H9 (cell line): ENCODE data around the gene FAM240A. TPM values are rescaled to one million over a fixed set of nuclear protein-coding genes. Genes with fewer than 3 reads are reported as not detected.

ENCODE experiments used
- DNase-seq: peaks from one replicate; pipeline ENCODE4 v3.0.0-alpha.2; 2017
- H2AFZ ChIP-seq: one replicate; pipeline ENCODE4 v1.6.1; 2013; ENCODE audit warnings: mild to moderate bottlenecking, low read length, control low read depth, moderate library complexity
- H2AK5ac ChIP-seq: 2 replicates; pipeline ENCODE4 v1.6.1; 2013; ENCODE audit warnings: low read length, control low read depth, mixed read lengths; ENCODE audit not compliant: insufficient read length
- H2BK120ac ChIP-seq: one replicate; pipeline ENCODE4 v1.6.1; 2013; ENCODE audit warnings: low read depth, mild to moderate bottlenecking, low read length, control low read depth, inconsistent platforms; ENCODE audit not compliant: poor library complexity, severe bottlenecking
- H2BK12ac ChIP-seq: 2 replicates; pipeline ENCODE4 v1.6.1; 2013; ENCODE audit warnings: low read length, control low read depth, mixed read lengths, low read depth; ENCODE audit not compliant: insufficient read length
- H2BK15ac ChIP-seq: 2 replicates; pipeline ENCODE4 v1.6.1; 2013; ENCODE audit warnings: low read depth, low read length, control low read depth
- H2BK20ac ChIP-seq: one replicate; pipeline ENCODE4 v1.6.1; 2013; ENCODE audit warnings: low read depth, mild to moderate bottlenecking, low read length, control low read depth, inconsistent platforms; ENCODE audit not compliant: poor library complexity, severe bottlenecking
- H2BK5ac ChIP-seq: 2 replicates; pipeline ENCODE4 v1.6.1; 2013; ENCODE audit warnings: low read length, control low read depth, mixed read lengths; ENCODE audit not compliant: insufficient read length
- H3K14ac ChIP-seq: 2 replicates; pipeline ENCODE4 v1.6.1; 2013; ENCODE audit warnings: low read length, control low read depth; ENCODE audit not compliant: insufficient read depth
- H3K18ac ChIP-seq: 2 replicates; pipeline ENCODE4 v1.6.1; 2013; ENCODE audit warnings: low read depth, mild to moderate bottlenecking, mixed read lengths, low read length, control low read depth; ENCODE audit not compliant: insufficient read length
- H3K23ac ChIP-seq: 2 replicates; pipeline ENCODE4 v1.6.1; 2013; ENCODE audit warnings: low read length, control low read depth, mixed read lengths, low read depth; ENCODE audit not compliant: insufficient read length
- H3K23me2 ChIP-seq: 2 replicates; pipeline ENCODE4 v1.6.1; 2013; ENCODE audit warnings: low read depth, mild to moderate bottlenecking, mixed read lengths, low read length, control low read depth; ENCODE audit not compliant: insufficient read length, poor library complexity, severe bottlenecking
- H3K27ac ChIP-seq: 2 replicates; pipeline ENCODE4 v1.5.1; 2013; ENCODE audit warnings: low read length, control low read depth, mixed read lengths, low read depth; ENCODE audit not compliant: insufficient read length
- H3K27me3 ChIP-seq: 2 replicates; pipeline ENCODE4 v1.6.1; 2013; ENCODE audit warnings: low read length, control low read depth, inconsistent platforms; ENCODE audit not compliant: insufficient read depth
- H3K4ac ChIP-seq: 2 replicates; pipeline ENCODE4 v1.6.1; 2013; ENCODE audit warnings: low read depth, mild to moderate bottlenecking, control low read depth, inconsistent platforms, low read length, moderate library complexity
- H3K4me1 ChIP-seq: 2 replicates; pipeline ENCODE4 v1.6.1; 2013; ENCODE audit warnings: low read length, control low read depth, inconsistent platforms; ENCODE audit not compliant: insufficient read depth
- H3K4me2 ChIP-seq: 2 replicates; pipeline ENCODE4 v1.6.1; 2013; ENCODE audit warnings: low read length, control low read depth, mixed read lengths; ENCODE audit not compliant: insufficient read length, insufficient read depth
- H3K56ac ChIP-seq: 2 replicates; pipeline ENCODE4 v1.6.1; 2013; ENCODE audit warnings: low read depth, mild to moderate bottlenecking, mixed read lengths, low read length, control low read depth; ENCODE audit not compliant: insufficient read length
- H3K79me1 ChIP-seq: 2 replicates; pipeline ENCODE4 v1.6.1; 2013; ENCODE audit warnings: low read depth, mild to moderate bottlenecking, moderate library complexity, low read length, control low read depth, inconsistent platforms; ENCODE audit not compliant: insufficient read depth, poor library complexity, severe bottlenecking
- H3K79me2 ChIP-seq: 2 replicates; pipeline ENCODE4 v1.6.1; 2013; ENCODE audit warnings: low read length, control low read depth, inconsistent platforms; ENCODE audit not compliant: insufficient read depth
- H3K9ac ChIP-seq: 2 replicates; pipeline ENCODE4 v1.6.1; 2013; ENCODE audit warnings: low read length, control low read depth, mixed read lengths; ENCODE audit not compliant: insufficient read length; ENCODE audit errors: extremely low read depth
- H3K9me3 ChIP-seq: one replicate; pipeline ENCODE4 v1.6.1; 2013; ENCODE audit warnings: low read depth, low read length, inconsistent platforms; ENCODE audit not compliant: control insufficient read depth
- H3T11ph ChIP-seq: one replicate; pipeline ENCODE4 v1.6.1; 2013; ENCODE audit warnings: mild to moderate bottlenecking, low read length, control low read depth, inconsistent platforms
- H4K20me1 ChIP-seq: one replicate; pipeline ENCODE4 v1.6.1; 2013; ENCODE audit not compliant: control insufficient read depth, insufficient read length, insufficient read depth
- H4K5ac ChIP-seq: 2 replicates; pipeline ENCODE4 v1.6.1; 2013; ENCODE audit warnings: low read depth, mild to moderate bottlenecking, mixed read lengths, low read length, control low read depth; ENCODE audit not compliant: insufficient read length
- H4K8ac ChIP-seq: replicated peaks from 2 replicates; pipeline ENCODE4 v1.6.1; 2013; ENCODE audit warnings: low read length, control low read depth, mixed read lengths, low read depth; ENCODE audit not compliant: insufficient read length
- H4K91ac ChIP-seq: 2 replicates; pipeline ENCODE4 v1.6.1; 2013; ENCODE audit warnings: low read depth, mild to moderate bottlenecking, moderate library complexity, mixed read lengths, low read length, control low read depth; ENCODE audit not compliant: insufficient read length
- H3K27ac Mint-ChIP-seq, 3 experiments: 2 replicates in 2 of 3; 3 replicates in 1 of 3; pipeline ENCODE4 v1.8.0; 2020 to 2021; ENCODE audit warnings: mixed read lengths in 3 of 3, mild to moderate bottlenecking in 1 of 3, moderate library complexity in 1 of 3
- H3K27me3 Mint-ChIP-seq: 2 replicates; pipeline ENCODE4 v1.8.0; 2021; ENCODE audit warnings: low read depth, mild to moderate bottlenecking, moderate library complexity, mixed read lengths
- H3K36me3 Mint-ChIP-seq, 3 experiments: 2 replicates in 2 of 3; 3 replicates in 1 of 3; pipeline ENCODE4 v1.8.0; 2020 to 2021; ENCODE audit warnings: low read depth in 3 of 3, mixed read lengths in 3 of 3; ENCODE audit not compliant: insufficient read depth in 1 of 3
- H3K4me1 Mint-ChIP-seq, 2 experiments: 2 replicates each; pipeline ENCODE4 v1.8.0; 2020; ENCODE audit warnings: mixed read lengths in 2 of 2
- H3K4me3 Mint-ChIP-seq, 2 experiments: 2 replicates in 1 of 2; 3 replicates in 1 of 2; pipeline ENCODE4 v1.8.0; 2020 to 2021; ENCODE audit warnings: mild to moderate bottlenecking in 2 of 2, mixed read lengths in 2 of 2, moderate library complexity in 1 of 2
- H3K9me3 Mint-ChIP-seq, 2 experiments: 2 replicates in 1 of 2; 3 replicates in 1 of 2; pipeline ENCODE4 v1.8.0; 2020; ENCODE audit warnings: mild to moderate bottlenecking in 2 of 2, mixed read lengths in 2 of 2, moderate library complexity in 1 of 2
- CTCF ChIP-seq: fragments of 200-600 bp; sonication (generic); conservative IDR thresholded peaks from 3 replicates; pipeline ENCODE4 v1.8.0; 2021; ENCODE audit warnings: antibody characterized with exemption, mild to moderate bottlenecking
- WGBS: extraction: QIAGEN DNeasy Blood & Tissue Kit; methylation state at CpG from one replicate; pipeline ENCODE4 v1.1.7; 2013; ENCODE audit warnings: missing lambda C conversion rate, low lambda C conversion rate, mixed read lengths; ENCODE audit not compliant: insufficient read length; ENCODE audit errors: extremely low coverage; 5-methylcytosine and 5-hydroxymethylcytosine counted together
- total RNA-seq: library from RNA; stranded (reverse); gene quantifications from 2 replicates; pipeline ENCODE4 v1.2.1, GENCODE V29; 2021

FAM240A gene
- total RNA-seq, 1 experiment from 2014 or later: 0.11 TPM

- peaks cover 54 to 57% of the 10 kb centered on the region in 2 experiments for H3K4me1 Mint-ChIP-seq
- no peak overlapping the region for H2AK5ac ChIP-seq
- no peaks in the 10 kb centered on the region for H3K9me3 Mint-ChIP-seq
- H2AFZ ChIP-seq: no peak overlapping the region
- H3K9ac ChIP-seq: no peak overlapping the region
- WGBS: no CpG with 5 or more reads among the region's 1 CpG
- H4K5ac ChIP-seq: no peak overlapping the region
- no peaks in the 10 kb centered on the region for H3K27me3 Mint-ChIP-seq
- peaks cover 22% of the 10 kb centered on the region for H3K4me1 ChIP-seq
- H4K8ac ChIP-seq: no peak overlapping the region
- no peak overlapping the region for H3K18ac ChIP-seq
- H2BK5ac ChIP-seq: no peak overlapping the region
- H3K4me2 ChIP-seq: no peak overlapping the region
- H3T11ph ChIP-seq: no peak overlapping the region
- H2BK120ac ChIP-seq: no peak overlapping the region
- no peak overlapping the region for H3K27ac ChIP-seq
- H4K20me1 ChIP-seq: no peaks in the 10 kb centered on the region
- no peak overlapping the region for H2BK12ac ChIP-seq
- H3K79me1 ChIP-seq: no peaks in the 10 kb centered on the region
- H2BK15ac ChIP-seq: no peak overlapping the region
- H3K27me3 ChIP-seq: no peaks in the 10 kb centered on the region
- H4K91ac ChIP-seq: no peak overlapping the region
- no peak overlapping the region for H2BK20ac ChIP-seq
- no peak for TF ChIP-seq CTCF
- H3K23me2 ChIP-seq: no peaks in the 10 kb centered on the region
- peaks cover 0 to 2% (median under 1%) of the 10 kb centered on the region in 3 experiments; a peak in 3 of 7 replicates for H3K36me3 Mint-ChIP-seq
- H3K79me2 ChIP-seq: no peaks in the 10 kb centered on the region
- H3K4me3 Mint-ChIP-seq: no peak overlapping the region
- H3K27ac Mint-ChIP-seq: peak overlapping the region in 2 of 3 experiments; percentile 7 to 34; a peak in 2 of 7 replicates
- no peaks in the 10 kb centered on the region for H3K9me3 ChIP-seq
- no peak overlapping the region for H3K56ac ChIP-seq
- H3K4ac ChIP-seq: no peak overlapping the region
- no peak overlapping the region for H3K14ac ChIP-seq
- DNase-seq: no peak
- H3K23ac ChIP-seq: no peak overlapping the region
Measured at GRCh38 chr3:46603446-46604046, 8.8 kb upstream of the FAM240A start.
